ENCODE measurements around the gene TMEM270. TPM values are rescaled to one million over a fixed set of nuclear protein-coding genes. Genes with fewer than 3 reads are reported as not detected.

The TMEM270 gene
- total RNA-seq, 1 experiment from 2014 or later: 0.28 TPM

DNA sequence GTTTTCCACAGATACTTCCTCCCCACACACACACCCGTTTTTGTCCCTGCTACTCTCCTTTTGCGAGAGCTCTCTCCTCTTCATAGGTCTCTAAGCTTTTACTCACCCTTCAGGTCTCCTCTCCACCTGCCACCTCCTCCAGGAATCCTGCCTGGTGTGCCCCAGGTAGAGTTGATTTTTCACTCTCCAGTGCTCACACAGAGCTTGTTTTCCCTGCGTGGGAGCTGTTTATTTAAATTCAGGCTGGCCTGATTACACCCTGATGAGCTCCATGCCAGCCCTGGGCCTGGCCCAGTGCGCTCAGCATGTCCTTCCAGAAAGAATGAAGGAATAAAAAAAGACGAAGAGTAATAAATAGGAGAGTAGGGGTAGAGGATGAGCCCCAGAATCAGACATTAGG, 37.7 kb upstream of the TMEM270 start:
- TF ChIP-seq CREM (CRISPR knock-in tag; IDR thresholded peaks at IDR 0.05): no peak
- TF ChIP-seq ZNF219 (CRISPR knock-in tag; IDR thresholded peaks at IDR 0.05; ENCODE audit: borderline replicate concordance): no peak
- TF ChIP-seq, protein P1, sequence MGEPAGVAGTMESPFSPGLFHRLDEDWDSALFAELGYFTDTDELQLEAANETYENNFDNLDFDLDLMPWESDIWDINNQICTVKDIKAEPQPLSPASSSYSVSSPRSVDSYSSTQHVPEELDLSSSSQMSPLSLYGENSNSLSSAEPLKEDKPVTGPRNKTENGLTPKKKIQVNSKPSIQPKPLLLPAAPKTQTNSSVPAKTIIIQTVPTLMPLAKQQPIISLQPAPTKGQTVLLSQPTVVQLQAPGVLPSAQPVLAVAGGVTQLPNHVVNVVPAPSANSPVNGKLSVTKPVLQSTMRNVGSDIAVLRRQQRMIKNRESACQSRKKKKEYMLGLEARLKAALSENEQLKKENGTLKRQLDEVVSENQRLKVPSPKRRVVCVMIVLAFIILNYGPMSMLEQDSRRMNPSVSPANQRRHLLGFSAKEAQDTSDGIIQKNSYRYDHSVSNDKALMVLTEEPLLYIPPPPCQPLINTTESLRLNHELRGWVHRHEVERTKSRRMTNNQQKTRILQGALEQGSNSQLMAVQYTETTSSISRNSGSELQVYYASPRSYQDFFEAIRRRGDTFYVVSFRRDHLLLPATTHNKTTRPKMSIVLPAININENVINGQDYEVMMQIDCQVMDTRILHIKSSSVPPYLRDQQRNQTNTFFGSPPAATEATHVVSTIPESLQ (CRISPR knock-in tag; IDR thresholded peaks at IDR 0.05): no peak
- TF ChIP-seq, protein P2, sequence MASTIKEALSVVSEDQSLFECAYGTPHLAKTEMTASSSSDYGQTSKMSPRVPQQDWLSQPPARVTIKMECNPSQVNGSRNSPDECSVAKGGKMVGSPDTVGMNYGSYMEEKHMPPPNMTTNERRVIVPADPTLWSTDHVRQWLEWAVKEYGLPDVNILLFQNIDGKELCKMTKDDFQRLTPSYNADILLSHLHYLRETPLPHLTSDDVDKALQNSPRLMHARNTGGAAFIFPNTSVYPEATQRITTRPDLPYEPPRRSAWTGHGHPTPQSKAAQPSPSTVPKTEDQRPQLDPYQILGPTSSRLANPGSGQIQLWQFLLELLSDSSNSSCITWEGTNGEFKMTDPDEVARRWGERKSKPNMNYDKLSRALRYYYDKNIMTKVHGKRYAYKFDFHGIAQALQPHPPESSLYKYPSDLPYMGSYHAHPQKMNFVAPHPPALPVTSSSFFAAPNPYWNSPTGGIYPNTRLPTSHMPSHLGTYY (CRISPR knock-in tag; IDR thresholded peaks at IDR 0.05): no peak
- no peak for TF ChIP-seq GABPB1 (CRISPR knock-in tag; IDR thresholded peaks at IDR 0.05)
- TF ChIP-seq, protein P3, sequence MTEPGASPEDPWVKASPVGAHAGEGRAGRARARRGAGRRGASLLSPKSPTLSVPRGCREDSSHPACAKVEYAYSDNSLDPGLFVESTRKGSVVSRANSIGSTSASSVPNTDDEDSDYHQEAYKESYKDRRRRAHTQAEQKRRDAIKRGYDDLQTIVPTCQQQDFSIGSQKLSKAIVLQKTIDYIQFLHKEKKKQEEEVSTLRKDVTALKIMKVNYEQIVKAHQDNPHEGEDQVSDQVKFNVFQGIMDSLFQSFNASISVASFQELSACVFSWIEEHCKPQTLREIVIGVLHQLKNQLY (CRISPR knock-in tag; IDR thresholded peaks at IDR 0.05): no peak
- TF ChIP-seq, protein P4, sequence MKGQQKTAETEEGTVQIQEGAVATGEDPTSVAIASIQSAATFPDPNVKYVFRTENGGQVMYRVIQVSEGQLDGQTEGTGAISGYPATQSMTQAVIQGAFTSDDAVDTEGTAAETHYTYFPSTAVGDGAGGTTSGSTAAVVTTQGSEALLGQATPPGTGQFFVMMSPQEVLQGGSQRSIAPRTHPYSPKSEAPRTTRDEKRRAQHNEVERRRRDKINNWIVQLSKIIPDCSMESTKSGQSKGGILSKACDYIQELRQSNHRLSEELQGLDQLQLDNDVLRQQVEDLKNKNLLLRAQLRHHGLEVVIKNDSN (CRISPR knock-in tag; IDR thresholded peaks at IDR 0.05): no peak
- TF ChIP-seq, protein P5, sequence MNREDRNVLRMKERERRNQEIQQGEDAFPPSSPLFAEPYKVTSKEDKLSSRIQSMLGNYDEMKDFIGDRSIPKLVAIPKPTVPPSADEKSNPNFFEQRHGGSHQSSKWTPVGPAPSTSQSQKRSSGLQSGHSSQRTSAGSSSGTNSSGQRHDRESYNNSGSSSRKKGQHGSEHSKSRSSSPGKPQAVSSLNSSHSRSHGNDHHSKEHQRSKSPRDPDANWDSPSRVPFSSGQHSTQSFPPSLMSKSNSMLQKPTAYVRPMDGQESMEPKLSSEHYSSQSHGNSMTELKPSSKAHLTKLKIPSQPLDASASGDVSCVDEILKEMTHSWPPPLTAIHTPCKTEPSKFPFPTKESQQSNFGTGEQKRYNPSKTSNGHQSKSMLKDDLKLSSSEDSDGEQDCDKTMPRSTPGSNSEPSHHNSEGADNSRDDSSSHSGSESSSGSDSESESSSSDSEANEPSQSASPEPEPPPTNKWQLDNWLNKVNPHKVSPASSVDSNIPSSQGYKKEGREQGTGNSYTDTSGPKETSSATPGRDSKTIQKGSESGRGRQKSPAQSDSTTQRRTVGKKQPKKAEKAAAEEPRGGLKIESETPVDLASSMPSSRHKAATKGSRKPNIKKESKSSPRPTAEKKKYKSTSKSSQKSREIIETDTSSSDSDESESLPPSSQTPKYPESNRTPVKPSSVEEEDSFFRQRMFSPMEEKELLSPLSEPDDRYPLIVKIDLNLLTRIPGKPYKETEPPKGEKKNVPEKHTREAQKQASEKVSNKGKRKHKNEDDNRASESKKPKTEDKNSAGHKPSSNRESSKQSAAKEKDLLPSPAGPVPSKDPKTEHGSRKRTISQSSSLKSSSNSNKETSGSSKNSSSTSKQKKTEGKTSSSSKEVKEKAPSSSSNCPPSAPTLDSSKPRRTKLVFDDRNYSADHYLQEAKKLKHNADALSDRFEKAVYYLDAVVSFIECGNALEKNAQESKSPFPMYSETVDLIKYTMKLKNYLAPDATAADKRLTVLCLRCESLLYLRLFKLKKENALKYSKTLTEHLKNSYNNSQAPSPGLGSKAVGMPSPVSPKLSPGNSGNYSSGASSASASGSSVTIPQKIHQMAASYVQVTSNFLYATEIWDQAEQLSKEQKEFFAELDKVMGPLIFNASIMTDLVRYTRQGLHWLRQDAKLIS (CRISPR knock-in tag; IDR thresholded peaks at IDR 0.05; ENCODE audit: borderline replicate concordance): no peak
- no peak for TF ChIP-seq CBFB (CRISPR knock-in tag; IDR thresholded peaks at IDR 0.05; ENCODE audit: low read depth)
- no peak for TF ChIP-seq ZNF121 (CRISPR knock-in tag; IDR thresholded peaks at IDR 0.05)
- no peak for TF ChIP-seq ZNF396 (CRISPR knock-in tag; IDR thresholded peaks at IDR 0.05; ENCODE audit: borderline replicate concordance)
- no peak for TF ChIP-seq ZNF671 (CRISPR knock-in tag; IDR thresholded peaks at IDR 0.05)
- no peak for TF ChIP-seq TP53 (CRISPR knock-in tag; IDR thresholded peaks at IDR 0.05)
- no peaks in the 10 kb centered on the region for H3K36me3 Mint-ChIP-seq
- no peak for ATAC-seq
- H3K9me3 Mint-ChIP-seq: no peaks in the 10 kb centered on the region; the same call in 1 of the 2 replicates
- no peak overlapping the region for H3K4me3 Mint-ChIP-seq
- H3K4me1 Mint-ChIP-seq: peaks cover 39% of the 10 kb centered on the region
- H3K27ac Mint-ChIP-seq: no peak overlapping the region
- ChIA-PET CTCF (interaction anchor here (0.5 to 4.4 kb wide), 5 partner anchors 12 to 204 kb away, joined by 3 to 23 read pairs (median 6); no protein-coding TSS in a partner anchor), POLR2A (interaction anchor here (1.1 kb wide), 1 partner anchor 11 kb away, joined by 3 read pairs; no protein-coding TSS in a partner anchor)
- H3K27me3 Mint-ChIP-seq (ENCODE audit: low read depth): peaks cover 8% of the 10 kb centered on the region
- no peak for DNase-seq (ENCODE audit: low spot score)

DNA sequence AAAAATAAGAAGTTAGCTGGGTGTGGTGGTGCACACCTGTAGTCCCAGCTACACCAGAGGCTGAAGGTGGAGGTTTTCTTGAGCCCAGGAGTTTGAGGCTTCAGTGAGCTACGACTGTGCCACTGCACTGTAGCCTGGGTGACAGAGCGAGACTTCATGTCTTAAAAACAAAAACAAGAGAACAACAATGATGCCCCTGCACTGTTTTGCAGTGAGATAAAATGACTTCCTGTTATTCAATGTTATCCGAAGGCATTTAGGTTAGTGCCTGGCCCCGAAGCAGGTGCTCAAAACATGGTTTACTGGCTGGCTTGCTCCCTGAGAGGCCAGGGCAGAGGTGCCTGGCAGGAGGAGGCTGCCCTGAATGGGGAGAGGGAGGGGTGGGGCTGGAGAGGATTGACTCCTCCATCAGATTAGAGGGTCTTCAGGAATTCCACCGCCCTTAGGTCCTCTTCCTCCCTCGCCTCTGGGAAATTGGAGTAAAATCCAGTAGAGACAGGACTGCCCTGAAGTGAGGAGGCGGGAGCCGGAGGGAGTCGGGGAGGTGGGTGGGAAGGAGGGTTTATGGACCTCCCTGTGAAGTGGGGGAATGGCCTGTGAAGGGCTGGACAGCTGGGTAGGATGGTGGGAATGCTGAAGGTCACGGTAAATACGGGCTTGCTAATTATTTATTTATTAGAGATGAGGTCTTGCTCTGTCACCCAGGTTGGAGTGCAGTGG, 36.9 kb upstream of the TMEM270 start:
- DNase-seq (ENCODE audit: low spot score) (no peak), ATAC-seq (no peak)
- no peak overlapping the region for H3K4me3 Mint-ChIP-seq

More for the DNA sequence above, 36.9 kb upstream of the TMEM270 start:
- TF ChIP-seq, protein P6, sequence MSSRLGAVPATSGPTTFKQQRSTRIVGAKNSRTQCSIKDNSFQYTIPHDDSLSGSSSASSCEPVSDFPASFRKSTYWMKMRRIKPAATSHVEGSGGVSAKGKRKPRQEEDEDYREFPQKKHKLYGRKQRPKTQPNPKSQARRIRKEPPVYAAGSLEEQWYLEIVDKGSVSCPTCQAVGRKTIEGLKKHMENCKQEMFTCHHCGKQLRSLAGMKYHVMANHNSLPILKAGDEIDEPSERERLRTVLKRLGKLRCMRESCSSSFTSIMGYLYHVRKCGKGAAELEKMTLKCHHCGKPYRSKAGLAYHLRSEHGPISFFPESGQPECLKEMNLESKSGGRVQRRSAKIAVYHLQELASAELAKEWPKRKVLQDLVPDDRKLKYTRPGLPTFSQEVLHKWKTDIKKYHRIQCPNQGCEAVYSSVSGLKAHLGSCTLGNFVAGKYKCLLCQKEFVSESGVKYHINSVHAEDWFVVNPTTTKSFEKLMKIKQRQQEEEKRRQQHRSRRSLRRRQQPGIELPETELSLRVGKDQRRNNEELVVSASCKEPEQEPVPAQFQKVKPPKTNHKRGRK (CRISPR knock-in tag; IDR thresholded peaks at IDR 0.05; ENCODE audit: borderline replicate concordance): no peak
- TF ChIP-seq TP53 (CRISPR knock-in tag; IDR thresholded peaks at IDR 0.05): no peak
- TF ChIP-seq NR1H2 (CRISPR knock-in tag; IDR thresholded peaks at IDR 0.05): no peak
- H3K9me3 Mint-ChIP-seq: no peaks in the 10 kb centered on the region; the same call in 1 of the 2 replicates
- ChIA-PET CTCF (interaction anchor here (1.4 to 4.4 kb wide), 4 partner anchors 13 to 203 kb away, joined by 3 to 27 read pairs (median 16); no protein-coding TSS in a partner anchor), POLR2A (interaction anchor here (1.1 kb wide), 1 partner anchor 12 kb away, joined by 3 read pairs; no protein-coding TSS in a partner anchor)
- H3K36me3 Mint-ChIP-seq: no peaks in the 10 kb centered on the region
- no peak overlapping the region for H3K27ac Mint-ChIP-seq
- peaks cover 47% of the 10 kb centered on the region for H3K4me1 Mint-ChIP-seq
- H3K27me3 Mint-ChIP-seq (ENCODE audit: low read depth): peaks cover 8% of the 10 kb centered on the region

All from WTC11 (cell line).